ENCODE measurements around the gene ENHO. TPM values are rescaled to one million over a fixed set of nuclear protein-coding genes. Genes with fewer than 3 reads are reported as not detected.
A peak's percentile ranks its signal among the peaks of the same experiment; 100 is the strongest.

The ENHO gene
- total RNA-seq: 1 to 10 TPM in 1 of 9 donors, under 1 TPM in 6, not detected in 2; 0.37 to 1.2 (median 0.52) TPM
- polyA plus RNA-seq: under 1 TPM; 0.26 to 0.27 TPM
- long read RNA-seq, donor 1, partial matches to known transcripts: 0 of 2 reads
- long read RNA-seq, donor 1, other reads (novel, unspliced or antisense): 0 of 2 reads
- long read RNA-seq, donor 2: 0 reads
- long read RNA-seq, donor 3: 0 reads

GRCh38 chr9:34522971-34523797, at the start of gene ENHO:
TSS of gene ENHO (minus strand) at chr9:34522990. CDS start at chr9:34521695, 1,295 bp downstream.
- TF ChIP-seq CTCF (IDR thresholded peaks at IDR 0.05): peak in 2 of 12 donors; percentile 10 to 11
- TF ChIP-seq POLR2A (IDR thresholded peaks at IDR 0.05): no peak
- no peaks in the 10 kb centered on the region for H3K9me3 ChIP-seq
- WGBS, 4 donors: 3 to 43% (median 4%) methylated on average over 8 to 63 of the region's 63 CpGs
- ATAC-seq (peak; percentile 87 to 98 (median 98)), DNase-seq (peak; percentile 84 to 93 (median 90))
- H3K27ac ChIP-seq: peak within 1 kb of the TSS in 3 of 12 donors; percentile 23 to 41 (median 28)
- H3K4me1 ChIP-seq: peaks cover 0 to 15% (median 4%) of the 10 kb centered on the region in 12 donors
- H3K27me3 ChIP-seq: peaks cover 0 to 10% (median 0%) of the 10 kb centered on the region in 9 donors
- intact Hi-C loops (cut with DNase I): loop anchor here in 1 of 10 donors (5.0 kb wide), 1 partner anchor 66 kb away; the partner anchor contains the start of genes DNAI1 and FAM219A
- H3K36me3 ChIP-seq: no peaks in the 10 kb centered on the region
- H3K4me3 ChIP-seq: peak within 1 kb of the TSS in 11 of 12 donors; percentile 25 to 62 (median 52)

GRCh38 chr9:34572092-34572491, 49.3 kb upstream of the ENHO start:
- no peaks in the 10 kb centered on the region for H3K36me3 ChIP-seq
- no peak for DNase-seq
- no peak overlapping the region for H3K27ac ChIP-seq
- no peak overlapping the region for H3K4me3 ChIP-seq
- H3K27me3 ChIP-seq: peaks cover 0 to 7% (median 0%) of the 10 kb centered on the region in 9 donors
- no peak for ATAC-seq
- intact Hi-C loops (cut with DNase I): no loop called here
- H3K9me3 ChIP-seq: no peaks in the 10 kb centered on the region
- TF ChIP-seq POLR2A (IDR thresholded peaks at IDR 0.05) (no peak), CTCF (IDR thresholded peaks at IDR 0.05) (no peak)
- peaks cover 0 to 7% (median 0%) of the 10 kb centered on the region in 12 donors for H3K4me1 ChIP-seq

- ATAC-seq (no peak), DNase-seq (peak in 1 of 5 donors; percentile 26)
- WGBS, 4 donors: 63 to 74% (median 73%) methylated on average over 12 of the region's 12 CpGs
- Histone ChIP-seq H3K4me3 (no peak overlapping the region), H3K36me3 (no peaks in the 10 kb centered on the region), H3K4me1 (peaks cover 0 to 7% (median 0%) of the 10 kb centered on the region in 12 donors), H3K27me3 (peaks cover 0 to under 1% (median 0%) of the 10 kb centered on the region in 9 donors), H3K9me3 (no peaks in the 10 kb centered on the region), H3K27ac (no peak overlapping the region)
- intact Hi-C loops (cut with DNase I): no loop called here
- no peak for TF ChIP-seq CTCF (IDR thresholded peaks at IDR 0.05)
- no peak for TF ChIP-seq POLR2A (IDR thresholded peaks at IDR 0.05)
Measured at GRCh38 chr9:34571481-34571810, 48.7 kb upstream of the ENHO start.

- intact Hi-C loops (cut with DNase I): no loop called here
- WGBS, 4 donors: 82 to 86% (median 84%) methylated on average over 7 of the region's 7 CpGs
- Histone ChIP-seq H3K36me3 (no peaks in the 10 kb centered on the region), H3K27me3 (no peaks in the 10 kb centered on the region), H3K4me3 (no peak overlapping the region), H3K4me1 (peaks cover 0 to 7% (median 0%) of the 10 kb centered on the region in 12 donors), H3K9me3 (no peaks in the 10 kb centered on the region), H3K27ac (no peak overlapping the region)
- peak in 2 of 5 donors; percentile 10 to 47 for DNase-seq
- ATAC-seq: no peak
- TF ChIP-seq POLR2A (IDR thresholded peaks at IDR 0.05): no peak
- TF ChIP-seq CTCF (IDR thresholded peaks at IDR 0.05): no peak
Measured at GRCh38 chr9:34570809-34571480, 48.2 kb upstream of the ENHO start.
